Naive B cell (primary cell): ENCODE measurements around the gene ACAA1. TPM values are rescaled to one million over a fixed set of nuclear protein-coding genes. Genes with fewer than 3 reads are reported as not detected.
"Not testable (repeated sequence)": the region's sequence is repeated elsewhere in the genome, so short reads cannot be mapped to it uniquely, and the experiment has no call there.

Experiments
- ATAC-seq, 2 donors: fragments of 150-1000 bp; cut with Tn5 transposase; 2 replicates each; pipeline ENCODE4 v1.10.0; 2021; ENCODE audit warnings: low read depth in 2 of 2, mild to moderate bottlenecking in 2 of 2, moderate library complexity in 2 of 2
- DNase-seq: peaks from one replicate; pipeline ENCODE4 v3.0.0; 2022
- H3K27ac Mint-ChIP-seq, 6 donors: one replicate each; pipeline ENCODE4 v1.8.0; 2020 to 2022; ENCODE audit warnings: mild to moderate bottlenecking in 6 of 6, mixed read lengths in 6 of 6, moderate library complexity in 5 of 6, inconsistent platforms in 2 of 6
- H3K27me3 Mint-ChIP-seq, 3 donors: one replicate each; pipeline ENCODE4 v1.8.0; 2021 to 2022; ENCODE audit warnings: mixed read lengths in 3 of 3, mild to moderate bottlenecking in 1 of 3
- H3K36me3 Mint-ChIP-seq, 2 donors: one replicate each; pipeline ENCODE4 v1.8.0; 2020 to 2022; ENCODE audit warnings: mixed read lengths in 2 of 2, inconsistent platforms in 1 of 2, mild to moderate bottlenecking in 1 of 2
- H3K4me1 Mint-ChIP-seq, 3 donors: one replicate each; pipeline ENCODE4 v1.8.0; 2020 to 2022; ENCODE audit warnings: mixed read lengths in 3 of 3, inconsistent platforms in 1 of 3, mild to moderate bottlenecking in 1 of 3, moderate library complexity in 1 of 3
- H3K4me3 Mint-ChIP-seq, 8 donors: one replicate each; pipeline ENCODE4 v1.8.0; 2020 to 2022; ENCODE audit warnings: mild to moderate bottlenecking in 8 of 8, mixed read lengths in 8 of 8, moderate library complexity in 8 of 8, inconsistent platforms in 2 of 8
- H3K9me3 Mint-ChIP-seq, 7 donors: one replicate each; pipeline ENCODE4 v1.8.0; 2020 to 2022; ENCODE audit warnings: mixed read lengths in 7 of 7, mild to moderate bottlenecking in 5 of 7, inconsistent platforms in 2 of 7, moderate library complexity in 1 of 7
- polyA plus RNA-seq, 6 donors: library from polyadenylated mRNA; unstranded; fragments of 300-500 nt; fragmentation: Illumina TruSeq; gene quantifications; one replicate each; pipeline ENCODE4 v1.2.3, GENCODE V29; 2021; ENCODE audit warnings: low read depth in 6 of 6

Gene ACAA1
- polyA plus RNA-seq, 6 donors from 2014 or later: 44.3 to 62.4 (median 52.0) TPM

GRCh38 chr3:38138349-38139190 lies 1.6 kb upstream of the ACAA1 start, which contains the start of gene MYD88:
MYD88 (plus strand) TSS chr3:38138661; CDS start chr3:38138701, 40 bp downstream.
- DNase-seq (peak; percentile 89), ATAC-seq (peak; percentile 62 to 69)
- peak within 1 kb of the TSS; percentile 87 to 99 (median 98) for H3K27ac Mint-ChIP-seq
- peaks cover 58 to 72% (median 70%) of the 10 kb centered on the region in 3 donors for H3K4me1 Mint-ChIP-seq
- H3K4me3 Mint-ChIP-seq: peak within 1 kb of the TSS; percentile 86 to 99 (median 94)
- no peaks in the 10 kb centered on the region for H3K27me3 Mint-ChIP-seq
- peaks cover 10 to 20% of the 10 kb centered on the region in 2 donors for H3K36me3 Mint-ChIP-seq
- H3K9me3 Mint-ChIP-seq: no peaks in the 10 kb centered on the region

GRCh38 chr3:38137615-38138348 lies 855 bp upstream of the ACAA1 start:
- H3K4me1 Mint-ChIP-seq: peaks cover 62 to 74% (median 71%) of the 10 kb centered on the region in 3 donors

GRCh38 chr3:38136393-38136776 lies 542 bp downstream of the ACAA1 start:
- peaks cover 5 to 8% of the 10 kb centered on the region in 2 donors for H3K36me3 Mint-ChIP-seq
- peaks cover 57 to 75% (median 67%) of the 10 kb centered on the region in 3 donors for H3K4me1 Mint-ChIP-seq
- H3K27ac Mint-ChIP-seq: peak overlapping the region; percentile 78 to 98 (median 89)
- no peaks in the 10 kb centered on the region for H3K27me3 Mint-ChIP-seq
- ATAC-seq (no peak), DNase-seq (no peak)
- peak overlapping the region; percentile 86 to 99 (median 94) for H3K4me3 Mint-ChIP-seq
- no peaks in the 10 kb centered on the region for H3K9me3 Mint-ChIP-seq

More at GRCh38 chr3:38137615-38138348, 855 bp upstream of the ACAA1 start:
- Mint-ChIP-seq H3K9me3 (no peaks in the 10 kb centered on the region), H3K27ac (peak overlapping the region; percentile 87 to 99 (median 98)), H3K36me3 (peaks cover 10 to 20% of the 10 kb centered on the region in 2 donors), H3K4me3 (peak overlapping the region; percentile 86 to 99 (median 94)), H3K27me3 (no peaks in the 10 kb centered on the region)
- DNase-seq: no peak
- no peak for ATAC-seq

- Mint-ChIP-seq H3K4me1 (peaks cover 51 to 73% (median 61%) of the 10 kb centered on the region in 3 donors), H3K4me3 (peak overlapping the region; percentile 86 to 99 (median 94)), H3K27ac (peak overlapping the region; percentile 78 to 98 (median 89))
- H3K27me3 Mint-ChIP-seq, H3K9me3 Mint-ChIP-seq, H3K36me3 Mint-ChIP-seq, ATAC-seq, DNase-seq: not testable (repeated sequence)
These were observed 1.2 kb downstream of the ACAA1 start for GRCh38 chr3:38135621-38136277.

GRCh38 chr3:38134517-38135143 lies 2.3 kb downstream of the ACAA1 start:
- H3K4me1 Mint-ChIP-seq: peaks cover 40 to 69% (median 50%) of the 10 kb centered on the region in 3 donors
- peak overlapping the region; percentile 29 to 99 (median 92) for H3K4me3 Mint-ChIP-seq
- not testable (repeated sequence) for H3K27me3 Mint-ChIP-seq, DNase-seq, ATAC-seq, H3K9me3 Mint-ChIP-seq, H3K36me3 Mint-ChIP-seq
- peak overlapping the region in 3 of 6 donors; percentile 22 to 89 (median 53) for H3K27ac Mint-ChIP-seq

GRCh38 chr3:38133557-38134405 lies 3.1 kb downstream of the ACAA1 start:
- H3K9me3 Mint-ChIP-seq: no peaks in the 10 kb centered on the region
- peak overlapping the region in 1 of 6 donors; percentile 53 for H3K27ac Mint-ChIP-seq
- peaks cover 5 to 11% of the 10 kb centered on the region in 2 donors for H3K36me3 Mint-ChIP-seq
- H3K4me3 Mint-ChIP-seq: peak overlapping the region in 2 of 8 donors; percentile 31 to 78
- ATAC-seq: no peak
- H3K27me3 Mint-ChIP-seq: no peaks in the 10 kb centered on the region
- peaks cover 36 to 63% (median 41%) of the 10 kb centered on the region in 3 donors for H3K4me1 Mint-ChIP-seq
- no peak for DNase-seq

- DNase-seq: no peak
- no peak overlapping the region for H3K4me3 Mint-ChIP-seq
- H3K36me3 Mint-ChIP-seq: peaks cover 5 to 11% of the 10 kb centered on the region in 2 donors
- no peaks in the 10 kb centered on the region for H3K9me3 Mint-ChIP-seq
- peak overlapping the region in 1 of 6 donors; percentile 18 for H3K27ac Mint-ChIP-seq
- ATAC-seq: no peak
- peaks cover 33 to 61% (median 36%) of the 10 kb centered on the region in 3 donors for H3K4me1 Mint-ChIP-seq
- no peaks in the 10 kb centered on the region for H3K27me3 Mint-ChIP-seq
These were observed 3.7 kb downstream of the ACAA1 start for GRCh38 chr3:38133209-38133556.

- Mint-ChIP-seq H3K4me3 (no peak overlapping the region), H3K4me1 (peaks cover 26 to 48% (median 30%) of the 10 kb centered on the region in 3 donors), H3K27me3 (no peaks in the 10 kb centered on the region), H3K9me3 (no peaks in the 10 kb centered on the region), H3K36me3 (peaks cover 5 to 11% of the 10 kb centered on the region in 2 donors), H3K27ac (peak overlapping the region in 1 of 6 donors; percentile 36)
- no peak for DNase-seq
- peak in 1 of 2 donors; percentile 26 for ATAC-seq
These were observed 5.1 kb downstream of the ACAA1 start for GRCh38 chr3:38131621-38132369.

GRCh38 chr3:38130631-38131065 lies 6.3 kb downstream of the ACAA1 start:
- no peak for DNase-seq
- H3K9me3 Mint-ChIP-seq: no peaks in the 10 kb centered on the region
- H3K4me3 Mint-ChIP-seq: peak overlapping the region in 1 of 8 donors; percentile 56
- H3K36me3 Mint-ChIP-seq: peaks cover 5 to 15% of the 10 kb centered on the region in 2 donors
- ATAC-seq: no peak
- H3K27me3 Mint-ChIP-seq: no peaks in the 10 kb centered on the region
- H3K4me1 Mint-ChIP-seq: peaks cover 19 to 42% (median 24%) of the 10 kb centered on the region in 3 donors
- H3K27ac Mint-ChIP-seq: peak overlapping the region in 1 of 6 donors; percentile 63

- no peak for ATAC-seq
- Mint-ChIP-seq H3K4me1 (peaks cover 10 to 28% (median 13%) of the 10 kb centered on the region in 3 donors), H3K4me3 (no peak overlapping the region), H3K36me3 (peaks cover 7 to 27% of the 10 kb centered on the region in 2 donors), H3K27me3 (no peaks in the 10 kb centered on the region), H3K27ac (peak overlapping the region in 3 of 6 donors; percentile 28 to 50 (median 49)), H3K9me3 (no peaks in the 10 kb centered on the region)
- DNase-seq: no peak
These were observed 7.9 kb downstream of the ACAA1 start for GRCh38 chr3:38129058-38129457.

- Mint-ChIP-seq H3K4me3 (no peak overlapping the region), H3K27me3 (no peaks in the 10 kb centered on the region), H3K4me1 (peaks cover 10 to 24% (median 12%) of the 10 kb centered on the region in 3 donors), H3K36me3 (peaks cover 7 to 27% of the 10 kb centered on the region in 2 donors), H3K27ac (no peak overlapping the region), H3K9me3 (no peaks in the 10 kb centered on the region)
- no peak for DNase-seq
- no peak for ATAC-seq
These were observed 8.6 kb downstream of the ACAA1 start for GRCh38 chr3:38128303-38128655.
